ENCODE measurements around the gene CLIP2.
A peak's percentile ranks its signal among the peaks of the same experiment; 100 is the strongest.

Gene CLIP2

DNA sequence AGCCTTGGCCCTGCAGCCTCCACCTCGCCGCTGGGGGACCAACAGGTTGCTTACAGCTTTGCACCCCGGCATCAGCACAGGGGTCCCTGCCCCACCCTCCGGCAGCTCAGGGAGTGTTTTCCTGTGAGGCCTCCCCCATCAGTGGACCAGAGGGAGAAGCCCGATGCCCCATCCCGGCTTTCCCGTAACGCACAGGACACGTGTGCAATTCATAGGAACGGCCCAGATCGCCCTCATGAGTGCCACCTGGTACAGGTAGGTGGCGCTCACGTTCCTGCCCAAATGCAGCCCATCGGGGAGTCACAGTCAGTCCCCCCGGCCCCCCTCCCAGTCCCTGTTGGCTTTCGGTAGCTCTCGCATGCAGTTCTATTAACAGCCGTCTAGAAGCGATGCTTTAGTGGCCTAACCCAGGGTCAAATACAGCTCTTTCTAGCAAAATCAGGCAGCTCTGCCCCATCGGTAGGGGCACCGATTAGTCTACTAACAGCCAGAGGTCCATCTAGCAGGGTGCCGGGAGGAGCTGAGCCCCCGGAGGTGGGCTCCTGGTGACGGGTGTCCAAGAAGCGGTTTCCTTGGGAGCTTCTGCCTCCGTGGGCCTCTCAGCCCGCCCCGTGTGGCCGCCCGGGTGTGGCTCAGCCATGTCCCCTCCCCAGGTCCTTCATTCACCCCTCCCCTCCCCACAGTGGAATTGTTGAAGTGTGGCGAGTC lies 116.1 kb downstream of the CLIP2 start:
- TF ChIP-seq ZNF70 (CRISPR knock-in tag; IDR thresholded peaks at IDR 0.05) = no peak
- TF ChIP-seq ZNF8 (CRISPR knock-in tag; IDR thresholded peaks at IDR 0.05) = no peak
- TF ChIP-seq, protein P1, sequence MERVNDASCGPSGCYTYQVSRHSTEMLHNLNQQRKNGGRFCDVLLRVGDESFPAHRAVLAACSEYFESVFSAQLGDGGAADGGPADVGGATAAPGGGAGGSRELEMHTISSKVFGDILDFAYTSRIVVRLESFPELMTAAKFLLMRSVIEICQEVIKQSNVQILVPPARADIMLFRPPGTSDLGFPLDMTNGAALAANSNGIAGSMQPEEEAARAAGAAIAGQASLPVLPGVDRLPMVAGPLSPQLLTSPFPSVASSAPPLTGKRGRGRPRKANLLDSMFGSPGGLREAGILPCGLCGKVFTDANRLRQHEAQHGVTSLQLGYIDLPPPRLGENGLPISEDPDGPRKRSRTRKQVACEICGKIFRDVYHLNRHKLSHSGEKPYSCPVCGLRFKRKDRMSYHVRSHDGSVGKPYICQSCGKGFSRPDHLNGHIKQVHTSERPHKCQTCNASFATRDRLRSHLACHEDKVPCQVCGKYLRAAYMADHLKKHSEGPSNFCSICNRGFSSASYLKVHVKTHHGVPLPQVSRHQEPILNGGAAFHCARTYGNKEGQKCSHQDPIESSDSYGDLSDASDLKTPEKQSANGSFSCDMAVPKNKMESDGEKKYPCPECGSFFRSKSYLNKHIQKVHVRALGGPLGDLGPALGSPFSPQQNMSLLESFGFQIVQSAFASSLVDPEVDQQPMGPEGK (CRISPR knock-in tag; IDR thresholded peaks at IDR 0.05; ENCODE audit: borderline replicate concordance) = no peak
- no peak for TF ChIP-seq TCF4 (CRISPR knock-in tag; IDR thresholded peaks at IDR 0.05; ENCODE audit: borderline replicate concordance)
- TF ChIP-seq ZC3H10 (CRISPR knock-in tag; IDR thresholded peaks at IDR 0.05) = no peak
- no peak for TF ChIP-seq ISL1 (CRISPR knock-in tag; IDR thresholded peaks at IDR 0.05)
- no peak for TF ChIP-seq POU6F1 (CRISPR knock-in tag; IDR thresholded peaks at IDR 0.05; ENCODE audit: borderline replicate concordance, low read depth)
- TF ChIP-seq RARB (CRISPR knock-in tag; IDR thresholded peaks at IDR 0.05) = no peak
- no peak for TF ChIP-seq ESRRG (CRISPR knock-in tag; IDR thresholded peaks at IDR 0.05)
- TF ChIP-seq, protein P2, sequence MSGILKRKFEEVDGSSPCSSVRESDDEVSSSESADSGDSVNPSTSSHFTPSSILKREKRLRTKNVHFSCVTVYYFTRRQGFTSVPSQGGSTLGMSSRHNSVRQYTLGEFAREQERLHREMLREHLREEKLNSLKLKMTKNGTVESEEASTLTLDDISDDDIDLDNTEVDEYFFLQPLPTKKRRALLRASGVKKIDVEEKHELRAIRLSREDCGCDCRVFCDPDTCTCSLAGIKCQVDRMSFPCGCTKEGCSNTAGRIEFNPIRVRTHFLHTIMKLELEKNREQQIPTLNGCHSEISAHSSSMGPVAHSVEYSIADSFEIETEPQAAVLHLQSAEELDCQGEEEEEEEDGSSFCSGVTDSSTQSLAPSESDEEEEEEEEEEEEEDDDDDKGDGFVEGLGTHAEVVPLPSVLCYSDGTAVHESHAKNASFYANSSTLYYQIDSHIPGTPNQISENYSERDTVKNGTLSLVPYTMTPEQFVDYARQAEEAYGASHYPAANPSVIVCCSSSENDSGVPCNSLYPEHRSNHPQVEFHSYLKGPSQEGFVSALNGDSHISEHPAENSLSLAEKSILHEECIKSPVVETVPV (CRISPR knock-in tag; IDR thresholded peaks at IDR 0.05) = no peak
- TF ChIP-seq, protein P3, sequence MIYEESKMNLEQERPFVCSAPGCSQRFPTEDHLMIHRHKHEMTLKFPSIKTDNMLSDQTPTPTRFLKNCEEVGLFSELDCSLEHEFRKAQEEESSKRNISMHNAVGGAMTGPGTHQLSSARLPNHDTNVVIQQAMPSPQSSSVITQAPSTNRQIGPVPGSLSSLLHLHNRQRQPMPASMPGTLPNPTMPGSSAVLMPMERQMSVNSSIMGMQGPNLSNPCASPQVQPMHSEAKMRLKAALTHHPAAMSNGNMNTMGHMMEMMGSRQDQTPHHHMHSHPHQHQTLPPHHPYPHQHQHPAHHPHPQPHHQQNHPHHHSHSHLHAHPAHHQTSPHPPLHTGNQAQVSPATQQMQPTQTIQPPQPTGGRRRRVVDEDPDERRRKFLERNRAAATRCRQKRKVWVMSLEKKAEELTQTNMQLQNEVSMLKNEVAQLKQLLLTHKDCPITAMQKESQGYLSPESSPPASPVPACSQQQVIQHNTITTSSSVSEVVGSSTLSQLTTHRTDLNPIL (CRISPR knock-in tag; IDR thresholded peaks at IDR 0.05; ENCODE audit: low read depth) = no peak
- no peak for TF ChIP-seq ZFP3 (CRISPR knock-in tag; IDR thresholded peaks at IDR 0.05)
- TF ChIP-seq CSDC2 (CRISPR knock-in tag; IDR thresholded peaks at IDR 0.05) = no peak
- no peak for TF ChIP-seq ZFP30 (CRISPR knock-in tag; IDR thresholded peaks at IDR 0.05)
- TF ChIP-seq OSR1 (CRISPR knock-in tag; IDR thresholded peaks at IDR 0.05) = no peak
- TF ChIP-seq GLIS3 (CRISPR knock-in tag; IDR thresholded peaks at IDR 0.05) = no peak
- TF ChIP-seq TOX (CRISPR knock-in tag; IDR thresholded peaks at IDR 0.05; ENCODE audit: borderline replicate concordance) = no peak
- no peak for TF ChIP-seq SNAI2 (CRISPR knock-in tag; IDR thresholded peaks at IDR 0.05)
- no peak for TF ChIP-seq ZNF565 (CRISPR knock-in tag; conservative IDR thresholded peaks at IDR 0.05; ENCODE audit: low read depth)
- peak; percentile 14; the same call in 1 of the 3 replicates for ATAC-seq

GRCh38 chr7:74405899-74406512 lies 116.8 kb downstream of the CLIP2 start:
- no peak for ATAC-seq
- TF ChIP-seq TCF4 (CRISPR knock-in tag; IDR thresholded peaks at IDR 0.05; ENCODE audit: borderline replicate concordance) (no peak), POU6F1 (CRISPR knock-in tag; IDR thresholded peaks at IDR 0.05; ENCODE audit: borderline replicate concordance, low read depth) (no peak), ZC3H10 (CRISPR knock-in tag; IDR thresholded peaks at IDR 0.05) (no peak), TOX (CRISPR knock-in tag; IDR thresholded peaks at IDR 0.05; ENCODE audit: borderline replicate concordance) (no peak), CSDC2 (CRISPR knock-in tag; IDR thresholded peaks at IDR 0.05) (no peak), ZNF565 (CRISPR knock-in tag; conservative IDR thresholded peaks at IDR 0.05; ENCODE audit: low read depth) (no peak), OSR1 (CRISPR knock-in tag; IDR thresholded peaks at IDR 0.05) (no peak), PPARA (CRISPR knock-in tag; IDR thresholded peaks at IDR 0.05; ENCODE audit: borderline replicate concordance) (no peak), SNAI2 (CRISPR knock-in tag; IDR thresholded peaks at IDR 0.05) (no peak), BACH2 (CRISPR knock-in tag; IDR thresholded peaks at IDR 0.05; ENCODE audit: borderline replicate concordance) (no peak), RARB (CRISPR knock-in tag; IDR thresholded peaks at IDR 0.05) (no peak), ZNF8 (CRISPR knock-in tag; IDR thresholded peaks at IDR 0.05) (no peak), GLIS3 (CRISPR knock-in tag; IDR thresholded peaks at IDR 0.05) (no peak), ESRRG (CRISPR knock-in tag; IDR thresholded peaks at IDR 0.05) (no peak)
- TF ChIP-seq, protein P2 (CRISPR knock-in tag; IDR thresholded peaks at IDR 0.05) = no peak
- TF ChIP-seq, protein P4, sequence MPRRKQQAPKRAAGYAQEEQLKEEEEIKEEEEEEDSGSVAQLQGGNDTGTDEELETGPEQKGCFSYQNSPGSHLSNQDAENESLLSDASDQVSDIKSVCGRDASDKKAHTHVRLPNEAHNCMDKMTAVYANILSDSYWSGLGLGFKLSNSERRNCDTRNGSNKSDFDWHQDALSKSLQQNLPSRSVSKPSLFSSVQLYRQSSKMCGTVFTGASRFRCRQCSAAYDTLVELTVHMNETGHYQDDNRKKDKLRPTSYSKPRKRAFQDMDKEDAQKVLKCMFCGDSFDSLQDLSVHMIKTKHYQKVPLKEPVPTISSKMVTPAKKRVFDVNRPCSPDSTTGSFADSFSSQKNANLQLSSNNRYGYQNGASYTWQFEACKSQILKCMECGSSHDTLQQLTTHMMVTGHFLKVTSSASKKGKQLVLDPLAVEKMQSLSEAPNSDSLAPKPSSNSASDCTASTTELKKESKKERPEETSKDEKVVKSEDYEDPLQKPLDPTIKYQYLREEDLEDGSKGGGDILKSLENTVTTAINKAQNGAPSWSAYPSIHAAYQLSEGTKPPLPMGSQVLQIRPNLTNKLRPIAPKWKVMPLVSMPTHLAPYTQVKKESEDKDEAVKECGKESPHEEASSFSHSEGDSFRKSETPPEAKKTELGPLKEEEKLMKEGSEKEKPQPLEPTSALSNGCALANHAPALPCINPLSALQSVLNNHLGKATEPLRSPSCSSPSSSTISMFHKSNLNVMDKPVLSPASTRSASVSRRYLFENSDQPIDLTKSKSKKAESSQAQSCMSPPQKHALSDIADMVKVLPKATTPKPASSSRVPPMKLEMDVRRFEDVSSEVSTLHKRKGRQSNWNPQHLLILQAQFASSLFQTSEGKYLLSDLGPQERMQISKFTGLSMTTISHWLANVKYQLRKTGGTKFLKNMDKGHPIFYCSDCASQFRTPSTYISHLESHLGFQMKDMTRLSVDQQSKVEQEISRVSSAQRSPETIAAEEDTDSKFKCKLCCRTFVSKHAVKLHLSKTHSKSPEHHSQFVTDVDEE (CRISPR knock-in tag; IDR thresholded peaks at IDR 0.05) = no peak

Data from SK-N-SH treated with all-trans-retinoic acid at 6 μM for 48 hours (cell line).